OCI-LY1 (cell line): ENCODE data around the gene CEMIP2.

Source experiments
- CTCF ChIP-seq: fragments of 200-600 bp; sonication (generic), shearing (Covaris generic); IDR thresholded peaks from 2 replicates; pipeline ENCODE4 v1.5.1; 2017; ENCODE audit warnings: mild to moderate bottlenecking, antibody characterized with exemption, low read length, moderate library complexity, mixed read lengths
- EZH2 ChIP-seq: fragments of 200-600 bp; sonication (generic), shearing (Covaris generic); IDR thresholded peaks from 2 replicates; pipeline ENCODE4 v1.8.0; 2017; ENCODE audit warnings: borderline replicate concordance, mixed run types, mild to moderate bottlenecking, antibody characterized with exemption, low read length, moderate library complexity, mixed read lengths

GRCh38 chr9:71796100-71796767 lies 27.9 kb upstream of the CEMIP2 start:
- TF ChIP-seq CTCF (no peak), EZH2 (no peak)
